Stimulated activated CD4-positive, alpha-beta T cell treated with anti-CD3 and anti-CD28 coated beads, Interleukin-4, amount 100 ng/mL, for 24 hours (primary cell): ENCODE measurements around the gene MAB21L3.
"Not testable (repeated sequence)": the region's sequence is repeated elsewhere in the genome, so short reads cannot be mapped to it uniquely, and the experiment has no call there.

Experiments used
- DNase-seq: peaks from one replicate; pipeline ENCODE4 v3.0.0-alpha.2; 2020

Gene MAB21L3

DNA sequence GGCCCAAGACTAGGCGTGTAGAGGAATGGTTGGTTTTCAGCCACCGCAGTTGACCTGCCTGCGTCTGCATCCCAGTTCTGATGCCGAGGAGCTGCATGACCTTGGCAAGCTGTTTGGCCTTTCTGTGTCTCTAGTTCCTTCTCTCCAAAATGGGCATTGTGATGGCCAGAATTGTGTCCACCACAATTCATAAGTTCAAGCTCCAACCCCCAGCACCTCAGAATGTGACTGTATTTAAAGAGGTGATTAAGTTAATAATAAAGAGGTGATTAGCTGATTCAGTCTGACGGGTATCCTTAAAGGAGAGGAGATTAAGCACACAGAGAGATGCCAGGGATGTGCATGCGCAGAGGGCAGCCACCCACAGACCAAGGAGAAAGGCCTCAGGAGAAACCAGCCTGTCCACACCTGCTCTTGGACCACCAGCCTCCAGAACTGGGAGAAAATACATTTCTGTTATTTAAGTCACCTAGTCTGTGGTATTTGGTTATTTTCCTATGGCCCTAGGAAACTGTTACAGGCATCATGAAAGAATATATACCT is 28.5 kb downstream of the MAB21L3 start:
- DNase-seq: no peak

DNA sequence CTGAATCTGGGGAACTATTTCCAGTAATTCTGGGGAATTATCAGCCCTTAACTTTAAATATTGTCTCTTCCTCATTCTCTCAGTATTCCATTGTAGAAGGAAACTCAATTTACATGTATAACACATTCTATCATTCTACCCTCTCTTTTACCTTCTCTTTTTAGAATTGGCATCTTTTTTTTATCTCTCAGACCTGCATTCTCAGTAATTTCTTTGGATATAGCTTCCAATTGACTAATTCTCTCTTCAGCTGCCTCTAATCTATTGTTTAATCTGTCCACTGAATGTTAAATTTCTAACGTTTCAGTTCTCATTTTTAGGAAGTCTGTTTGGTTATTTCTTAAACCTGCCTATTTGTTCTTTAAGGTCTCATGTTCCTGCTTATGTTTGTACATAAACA is 33.0 kb downstream of the MAB21L3 start:
- DNase-seq: no peak

DNA sequence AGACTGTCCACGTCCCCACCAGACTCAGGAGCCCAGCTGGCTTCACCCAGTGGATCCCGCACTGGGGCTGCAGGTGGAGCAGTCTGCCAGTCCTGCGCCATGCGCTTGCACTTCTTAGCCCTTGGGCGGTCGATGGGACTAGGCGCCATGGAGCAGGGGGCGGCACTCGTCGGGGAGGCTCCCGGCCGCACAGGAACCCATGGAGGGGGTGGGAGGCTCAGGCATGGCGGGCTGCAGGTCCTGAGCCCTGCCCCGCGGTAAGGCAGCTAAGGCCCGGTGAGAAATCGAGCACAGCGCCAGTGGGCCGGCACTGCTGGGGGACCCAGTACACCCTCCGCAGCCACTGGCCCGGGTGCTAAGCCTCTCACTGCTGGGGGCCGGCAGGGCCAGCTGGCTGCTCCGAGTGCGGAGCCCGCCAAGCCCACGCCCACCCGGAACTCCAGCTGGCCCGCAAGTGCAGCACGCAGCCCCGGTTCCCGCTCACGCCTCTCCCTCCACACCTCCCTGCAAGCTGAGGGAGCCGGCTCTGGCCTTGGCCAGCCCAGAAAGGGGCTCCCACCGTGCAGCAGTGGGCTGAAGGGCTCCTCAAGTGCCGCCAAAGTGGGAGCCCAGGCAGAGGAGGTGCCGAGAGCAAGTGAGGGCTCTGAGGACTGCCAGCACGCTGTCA is 35.4 kb downstream of the MAB21L3 start:
- not testable (repeated sequence) for DNase-seq

DNA sequence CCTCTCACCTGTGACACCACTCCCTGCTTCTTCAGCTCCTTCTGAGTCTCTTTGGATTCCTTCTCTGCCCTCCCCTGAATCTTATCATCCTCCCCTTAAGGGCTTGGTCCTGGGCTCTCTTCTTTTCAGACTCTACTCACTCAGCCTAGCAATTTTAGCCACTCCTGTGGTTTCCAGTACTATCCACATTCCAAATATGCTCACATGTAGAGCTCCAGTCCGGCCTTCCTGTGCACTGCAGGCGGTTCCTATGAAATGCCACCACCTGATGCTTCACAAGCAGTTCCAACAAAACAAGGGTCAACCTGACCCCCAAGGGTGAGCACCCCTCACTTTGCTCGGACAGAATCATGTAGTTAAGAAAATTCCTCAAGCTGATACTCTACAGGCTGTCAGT is 35.9 kb downstream of the MAB21L3 start:
- no peak for DNase-seq

DNA sequence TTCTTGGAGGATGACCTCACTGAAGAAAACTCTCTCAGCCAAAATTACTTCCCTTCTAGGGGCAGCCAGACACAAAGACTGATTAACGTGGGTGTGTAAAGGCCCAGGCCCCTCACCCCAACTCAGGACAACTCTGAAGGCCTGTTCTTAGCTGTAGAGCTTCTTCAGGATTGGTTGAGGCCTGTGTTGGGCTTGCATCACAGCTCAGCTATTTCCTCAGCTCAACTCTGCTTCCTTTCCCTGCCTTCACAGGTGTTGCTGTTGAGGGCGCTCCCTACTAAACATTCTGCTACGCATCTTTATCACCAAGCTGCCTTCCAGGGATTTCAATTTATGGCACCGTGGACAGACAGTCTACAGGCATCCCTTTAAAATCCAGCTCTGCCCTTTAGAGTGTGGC is 36.8 kb downstream of the MAB21L3 start:
- DNase-seq: no peak

- DNase-seq: no peak
These were observed 37.8 kb downstream of the MAB21L3 start for GRCh38 chr1:116148967-116149366.

DNA sequence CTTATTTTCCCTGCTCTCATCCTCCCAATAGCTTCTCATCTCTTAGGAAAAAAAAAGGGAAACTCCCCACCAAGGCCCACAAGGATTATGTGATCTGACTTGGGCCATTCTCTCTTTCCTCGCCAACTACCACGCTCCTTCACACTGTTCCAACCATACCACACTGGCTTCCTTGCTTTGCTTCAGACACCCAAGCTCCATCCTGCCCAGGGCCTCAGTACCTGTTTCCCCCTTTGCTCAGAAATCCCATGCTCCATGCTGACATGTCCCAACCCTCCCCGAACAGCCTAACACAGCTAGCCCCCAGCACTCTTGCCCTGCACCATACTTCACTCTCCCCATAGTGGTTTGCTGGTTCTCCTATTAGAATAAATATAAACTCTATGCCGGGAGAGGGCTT is 39.2 kb downstream of the MAB21L3 start:
- no peak for DNase-seq

DNA sequence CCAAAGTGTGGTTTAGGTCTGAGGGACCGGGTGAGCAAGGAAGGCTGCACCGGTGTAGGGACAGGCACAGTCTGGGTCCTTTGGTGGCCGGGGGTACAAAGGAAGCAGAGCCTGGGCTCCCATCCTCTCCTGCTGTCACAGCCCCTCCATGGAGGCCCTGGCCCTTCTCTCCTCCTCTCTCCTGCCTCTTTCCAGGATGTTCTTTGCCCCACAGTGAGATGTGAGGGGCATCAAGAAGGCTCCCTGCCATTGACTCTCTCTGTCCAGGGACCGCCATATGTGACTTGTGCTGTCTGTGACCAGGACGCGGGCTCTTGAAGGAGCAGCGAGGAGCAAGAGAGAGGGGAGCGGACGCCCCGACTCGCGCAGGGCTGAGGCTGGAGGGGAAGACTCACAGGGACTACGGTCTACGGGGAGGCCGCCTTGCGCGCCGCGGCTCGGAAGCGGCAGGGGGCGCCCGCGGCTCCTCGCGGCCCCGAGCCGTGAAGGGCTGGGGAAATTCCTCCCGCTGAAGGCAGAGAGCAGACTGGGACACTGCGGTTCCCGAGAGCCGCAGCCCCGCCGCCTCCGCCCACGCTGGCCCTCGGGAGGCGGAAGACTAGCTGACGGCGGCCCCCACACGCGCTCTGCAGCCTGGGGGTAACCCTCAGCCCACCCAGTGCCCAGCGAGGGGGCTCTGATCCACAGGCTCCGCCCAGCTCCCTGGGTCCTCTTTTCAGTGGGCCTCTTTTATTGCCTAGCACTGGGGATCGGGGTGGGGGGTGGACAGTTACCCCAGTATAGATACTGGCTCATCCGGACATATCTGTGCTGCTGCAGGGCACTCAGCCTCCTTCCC is 40.8 kb downstream of the MAB21L3 start:
- DNase-seq: peak; percentile 75

- DNase-seq: no peak
These were observed 41.4 kb downstream of the MAB21L3 start for GRCh38 chr1:116152577-116152943.

- DNase-seq: no peak
These were observed 41.9 kb downstream of the MAB21L3 start for GRCh38 chr1:116152950-116153691.

DNA sequence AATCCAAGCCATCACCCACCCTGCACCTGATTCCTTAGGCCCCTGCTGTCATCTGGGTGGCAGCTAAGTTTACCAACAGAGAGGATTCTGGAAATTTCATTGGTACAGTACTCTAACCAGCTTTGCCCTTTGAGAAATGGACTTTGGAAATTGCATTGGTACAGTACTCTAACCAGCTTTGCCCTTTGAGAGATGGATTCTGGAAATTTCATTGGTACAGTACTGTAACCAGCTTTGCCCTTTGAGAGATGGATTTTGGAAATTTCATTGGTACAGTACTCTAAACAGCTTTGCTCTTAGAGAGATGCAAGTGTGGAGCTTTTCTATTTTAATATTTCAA is 42.5 kb downstream of the MAB21L3 start:
- DNase-seq: no peak

DNA sequence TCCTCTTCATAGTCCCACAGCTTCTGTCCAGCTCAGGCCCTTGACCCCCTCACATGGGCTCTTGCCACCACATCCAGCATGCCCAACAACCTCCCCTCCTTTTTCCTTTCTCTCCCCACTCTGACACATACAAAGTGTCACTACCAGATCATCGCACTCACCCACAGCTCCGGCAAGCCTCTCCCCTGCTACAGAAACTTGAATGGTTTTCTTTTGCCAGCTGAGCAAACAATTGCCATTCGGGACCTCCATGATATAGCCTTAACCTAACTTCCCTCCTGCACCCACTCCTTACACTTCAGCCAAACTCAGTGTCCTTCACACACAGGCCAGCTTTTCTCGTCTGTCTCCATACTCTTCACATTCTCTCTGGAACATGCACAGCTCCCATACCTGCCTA is 43.3 kb downstream of the MAB21L3 start:
- no peak for DNase-seq

DNA sequence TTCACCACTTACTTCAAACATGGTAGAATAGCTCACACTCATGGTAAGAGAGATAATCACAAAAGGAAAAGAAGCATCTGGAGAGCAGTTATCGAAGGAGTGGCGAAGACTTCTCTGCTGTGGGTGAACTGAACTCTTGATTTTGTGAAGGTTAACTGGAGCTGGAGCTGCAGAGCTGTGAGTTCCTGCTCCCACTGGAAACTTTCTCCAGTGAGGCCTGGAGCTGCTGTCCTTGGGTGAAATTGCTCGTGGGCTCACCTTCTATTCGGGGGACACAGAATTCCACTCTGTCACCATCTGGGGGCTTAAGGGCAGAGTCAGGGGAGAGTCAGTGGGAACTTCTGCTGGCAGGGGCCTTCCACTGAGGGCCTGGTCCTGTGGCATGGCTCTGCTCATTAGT is 45.9 kb downstream of the MAB21L3 start:
- no peak for DNase-seq

DNA sequence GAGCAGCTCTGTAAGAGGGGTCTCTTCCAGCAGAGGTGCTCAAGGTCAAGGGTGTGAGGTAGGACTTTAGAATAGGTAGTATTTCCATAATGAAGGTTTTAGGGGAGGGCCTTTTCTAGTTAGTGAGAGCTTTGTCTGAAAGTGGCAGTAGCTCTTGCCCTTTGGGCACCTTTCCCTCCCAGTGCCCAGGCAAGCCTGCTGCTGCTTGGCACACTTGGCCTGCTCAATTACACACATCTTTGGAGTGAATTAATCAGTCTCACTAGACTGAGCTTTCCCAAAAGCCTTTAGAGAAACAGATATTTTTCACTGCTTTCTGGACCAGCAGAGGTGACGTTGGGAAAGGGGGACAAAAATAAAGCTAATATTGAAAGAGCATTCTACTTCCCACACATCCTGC is 48.0 kb downstream of the MAB21L3 start:
- no peak for DNase-seq

DNA sequence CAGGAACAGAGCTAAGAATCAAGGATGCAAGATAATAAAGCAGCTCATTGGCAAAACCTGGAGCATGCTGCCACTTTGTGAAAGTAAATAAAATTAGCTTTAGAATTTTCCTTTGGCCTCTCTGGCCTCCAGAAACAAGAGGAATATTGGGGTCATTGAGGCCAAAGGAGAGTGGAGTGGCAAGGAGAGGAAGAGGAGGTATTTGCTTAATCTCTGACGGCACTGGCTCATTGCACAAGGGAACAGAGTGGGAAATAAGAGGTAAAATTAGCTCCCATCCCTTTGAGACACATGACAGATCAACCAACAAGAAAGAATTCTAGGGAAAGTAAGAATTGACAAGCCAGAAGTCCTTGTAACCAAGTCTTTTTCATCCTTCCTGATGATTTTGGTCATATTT is 48.4 kb downstream of the MAB21L3 start:
- no peak for DNase-seq

DNA sequence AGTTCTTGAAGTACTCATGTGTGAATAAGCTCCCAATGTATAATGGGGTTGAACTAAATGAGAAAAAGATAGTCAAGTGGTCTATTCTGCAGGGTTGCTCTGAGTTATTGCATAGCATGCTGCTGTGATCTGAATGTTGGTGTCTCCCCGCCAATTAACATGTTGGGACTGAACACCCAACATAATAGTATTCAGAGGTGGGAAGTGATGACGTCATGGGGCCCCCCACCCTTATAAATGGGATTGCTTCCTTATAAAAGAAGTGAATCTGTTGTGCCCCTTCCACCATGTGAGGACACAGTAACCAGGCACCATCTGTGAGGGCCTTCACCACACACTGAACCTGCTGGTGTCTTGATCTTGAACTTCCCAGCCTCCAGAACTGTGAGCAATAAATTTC is 50.2 kb downstream of the MAB21L3 start:
- DNase-seq: no peak

DNA sequence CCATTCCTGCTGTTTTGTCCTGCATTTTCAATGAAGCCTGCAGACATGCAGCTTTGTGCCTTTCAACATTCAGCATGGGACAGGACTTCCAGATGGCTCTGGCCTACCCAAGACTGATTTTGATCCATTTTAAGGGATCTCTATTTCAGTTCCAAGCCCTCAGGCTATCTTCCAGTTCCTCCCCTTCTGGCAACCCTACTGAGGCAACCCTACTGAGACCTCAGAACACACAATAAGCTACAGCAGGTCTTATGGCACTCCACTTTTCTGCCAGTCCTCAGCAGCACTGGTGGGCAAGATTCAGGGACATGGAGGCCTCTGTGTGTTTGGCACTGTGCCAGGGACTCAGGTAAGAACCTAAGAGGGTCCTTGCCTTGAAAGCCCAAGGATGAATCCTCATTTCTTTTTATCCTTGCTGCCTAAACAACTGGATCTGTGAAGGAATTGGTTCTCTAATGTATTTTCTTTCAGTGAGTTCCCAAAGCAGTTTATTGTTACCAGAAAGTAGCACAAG is 50.7 kb downstream of the MAB21L3 start:
- no peak for DNase-seq

DNA sequence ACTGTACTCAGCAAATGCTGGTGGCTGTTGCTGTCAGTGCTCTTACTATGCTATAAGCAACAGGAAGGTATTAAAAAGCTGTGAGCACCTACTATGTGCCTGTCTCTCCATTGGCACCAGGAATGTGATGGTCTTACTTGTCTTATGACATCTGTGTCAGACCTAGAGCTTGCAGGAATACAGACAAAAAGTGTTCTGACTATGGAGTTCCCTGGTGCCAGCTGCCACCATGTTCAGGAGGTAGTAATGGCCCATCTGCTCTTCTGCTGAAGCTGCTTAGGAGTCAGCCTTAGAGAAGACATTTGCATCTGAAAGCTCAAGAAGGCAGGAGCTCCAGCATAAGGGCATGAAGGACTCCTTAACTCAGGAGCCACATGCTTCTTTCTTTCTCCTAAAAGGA is 52.3 kb downstream of the MAB21L3 start:
- DNase-seq: no peak

- no peak for DNase-seq
These were observed 53.0 kb downstream of the MAB21L3 start for GRCh38 chr1:116164150-116164549.

DNA sequence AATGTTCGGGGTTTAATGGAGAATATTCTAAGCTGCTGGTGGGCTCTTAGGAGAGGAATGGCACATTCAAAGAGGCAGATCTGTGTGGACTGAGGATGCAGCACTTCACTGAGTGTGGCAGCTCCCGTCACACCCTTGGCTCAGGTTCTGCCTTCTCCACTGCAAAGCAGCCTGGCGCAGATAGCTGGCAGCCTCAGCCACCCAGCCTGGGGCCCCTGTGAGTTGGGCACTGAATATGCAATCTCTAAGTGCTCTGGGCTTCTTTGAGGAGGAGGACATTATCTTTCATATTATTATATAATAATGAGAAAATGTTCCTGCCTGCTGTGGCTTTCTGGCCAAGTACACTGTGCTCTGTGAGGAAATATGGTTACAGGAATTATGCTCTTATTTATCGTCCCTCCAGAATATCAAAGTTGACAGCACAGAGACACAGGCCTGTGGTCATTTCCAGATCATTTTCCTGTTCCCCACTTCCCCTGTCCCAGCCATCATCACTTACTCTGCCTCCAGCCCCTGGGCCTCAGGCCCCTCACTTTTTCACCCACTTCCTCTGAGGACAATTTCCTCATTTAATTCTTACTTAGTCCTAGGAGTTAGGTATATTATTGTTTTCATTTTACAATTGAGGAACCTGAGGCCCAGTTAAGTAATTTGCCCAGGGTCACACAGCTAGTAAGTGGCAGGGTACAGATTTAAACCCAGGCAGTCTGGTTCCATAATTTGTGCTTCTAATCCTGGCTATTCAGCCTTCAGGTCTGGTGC is 53.6 kb downstream of the MAB21L3 start:
- no peak for DNase-seq

DNA sequence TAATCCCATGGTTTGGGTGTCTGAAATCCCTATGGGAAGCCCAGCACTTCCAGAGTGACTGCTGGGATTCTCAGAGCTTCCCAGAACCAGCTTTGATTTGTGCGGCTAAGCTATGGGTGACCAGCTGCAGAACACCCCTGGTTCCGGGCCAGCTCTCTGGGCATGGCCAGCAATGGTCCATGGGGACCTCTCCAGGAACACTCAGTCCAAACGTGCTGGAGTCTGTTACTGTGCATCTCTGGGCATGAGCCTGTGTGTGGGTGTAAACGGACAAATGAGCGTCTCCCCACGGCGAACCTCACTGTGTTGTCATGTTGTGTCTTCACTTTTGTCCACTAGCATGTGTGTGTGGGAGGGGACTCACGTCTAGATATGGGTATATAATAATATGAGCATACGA is 54.4 kb downstream of the MAB21L3 start:
- DNase-seq: no peak

DNA sequence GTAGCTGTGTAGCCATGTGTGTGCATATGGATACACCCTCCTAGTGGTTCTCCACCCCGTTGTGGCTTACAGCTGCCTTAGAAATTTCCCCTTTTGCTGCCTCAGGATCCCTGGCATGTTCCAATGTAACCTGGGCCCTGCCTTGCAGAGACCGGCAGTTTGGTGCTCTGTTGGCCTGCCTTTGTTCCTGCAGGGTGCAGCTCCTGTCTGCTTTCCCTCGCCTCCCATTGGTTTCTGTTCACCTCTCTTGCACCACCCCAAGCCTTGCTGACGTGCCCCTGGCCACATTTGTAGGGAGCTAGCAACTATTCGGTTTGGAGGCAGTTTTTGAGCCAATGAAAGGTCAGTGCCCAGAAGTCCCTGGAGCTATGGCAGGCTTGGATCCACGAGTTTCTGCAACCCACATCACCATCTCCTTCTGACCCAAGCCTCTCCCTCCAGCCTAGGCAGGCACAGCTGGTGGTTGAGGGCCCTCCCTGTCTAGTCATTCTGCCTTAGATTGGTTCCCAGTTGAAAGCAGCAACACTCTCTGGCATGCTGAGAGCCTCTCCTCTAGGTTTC is 54.9 kb downstream of the MAB21L3 start:
- DNase-seq: no peak
